Measurements from ENCODE around the gene SH3BGRL3.
A peak's percentile ranks its signal among the peaks of the same experiment; 100 is the strongest.

The SH3BGRL3 gene

GRCh38 chr1:26278724-26279455 lies 996 bp upstream of the SH3BGRL3 start:
- TF ChIP-seq CTCF (IDR thresholded peaks at IDR 0.05; ENCODE audit: extremely low read depth, missing control alignments): no peak
- no peak for DNase-seq (ENCODE audit: low spot score)

GRCh38 chr1:26280333-26281042 lies 602 bp downstream of the SH3BGRL3 start:
- DNase-seq (ENCODE audit: low spot score): no peak
- TF ChIP-seq CTCF (IDR thresholded peaks at IDR 0.05; ENCODE audit: extremely low read depth, missing control alignments): no peak

GRCh38 chr1:26281091-26281958 lies 1.4 kb downstream of the SH3BGRL3 start:
- peak; percentile 23 for DNase-seq (ENCODE audit: low spot score)
- no peak for TF ChIP-seq CTCF (IDR thresholded peaks at IDR 0.05; ENCODE audit: extremely low read depth, missing control alignments)

GRCh38 chr1:26281971-26282370 lies 2.1 kb downstream of the SH3BGRL3 start:
- no peak for DNase-seq (ENCODE audit: low spot score)
- TF ChIP-seq CTCF (IDR thresholded peaks at IDR 0.05; ENCODE audit: extremely low read depth, missing control alignments): no peak

- DNase-seq (ENCODE audit: low spot score): no peak
- TF ChIP-seq CTCF (IDR thresholded peaks at IDR 0.05; ENCODE audit: extremely low read depth, missing control alignments): no peak
These were observed 2.6 kb downstream of the SH3BGRL3 start for GRCh38 chr1:26282401-26282918.

GRCh38 chr1:26283279-26283853 lies 3.5 kb downstream of the SH3BGRL3 start:
- DNase-seq (ENCODE audit: low spot score): no peak
- TF ChIP-seq CTCF (IDR thresholded peaks at IDR 0.05; ENCODE audit: extremely low read depth, missing control alignments): no peak

Measured in GM20000 (cell line).